Measurements from ENCODE around the gene SRRM2.
A peak's percentile ranks its signal among the peaks of the same experiment; 100 is the strongest.

SRRM2 gene

GRCh38 chr16:2752035-2752849, at the start of gene SRRM2:
TSS of gene SRRM2 (plus strand) at chr16:2752638. CDS start at chr16:2756365, 3,727 bp downstream.
- peak; percentile 87 for DNase-seq

GRCh38 chr16:2702871-2703745, 49.3 kb upstream of the SRRM2 start:
- DNase-seq: no peak

- no peak for DNase-seq
Observed at GRCh38 chr16:2704166-2704982, 48.1 kb upstream of the SRRM2 start.

GRCh38 chr16:2704983-2705275, 47.5 kb upstream of the SRRM2 start:
- DNase-seq: no peak

- DNase-seq: no peak
Observed at GRCh38 chr16:2705351-2705750, 47.1 kb upstream of the SRRM2 start.

- no peak for DNase-seq
Observed at GRCh38 chr16:2706085-2706484, 46.4 kb upstream of the SRRM2 start.

- DNase-seq: no peak
Observed at GRCh38 chr16:2706611-2707311, 45.7 kb upstream of the SRRM2 start.

- DNase-seq: no peak
Observed at GRCh38 chr16:2707368-2708289, 44.8 kb upstream of the SRRM2 start.

GRCh38 chr16:2708290-2708639, 44.2 kb upstream of the SRRM2 start:
- no peak for DNase-seq

GRCh38 chr16:2708955-2709587, 43.4 kb upstream of the SRRM2 start:
- no peak for DNase-seq

GRCh38 chr16:2709588-2709984, 42.9 kb upstream of the SRRM2 start:
- no peak for DNase-seq

- no peak for DNase-seq
Observed at GRCh38 chr16:2710021-2710710, 42.3 kb upstream of the SRRM2 start.

- DNase-seq: no peak
Observed at GRCh38 chr16:2710711-2711231, 41.7 kb upstream of the SRRM2 start.

- no peak for DNase-seq
Observed at GRCh38 chr16:2711370-2712062, 40.9 kb upstream of the SRRM2 start.

- DNase-seq: no peak
Observed at GRCh38 chr16:2712063-2712441, 40.4 kb upstream of the SRRM2 start.

GRCh38 chr16:2712546-2712945, 39.9 kb upstream of the SRRM2 start:
- DNase-seq: no peak

- no peak for DNase-seq
Observed at GRCh38 chr16:2713523-2713922, 38.9 kb upstream of the SRRM2 start.

GRCh38 chr16:2713985-2714774, 38.3 kb upstream of the SRRM2 start:
- DNase-seq: no peak

GRCh38 chr16:2715064-2715463, 37.4 kb upstream of the SRRM2 start:
- no peak for DNase-seq

Measured in NCI-H524 treated with DMSO at 0.1 percent for 48 hours (cell line).